ENCODE measurements around the gene NDE1. TPM values are rescaled to one million over a fixed set of nuclear protein-coding genes. Genes with fewer than 3 reads are reported as not detected.

The NDE1 gene
- total and polyA plus RNA-seq, 8 donors: 6.7 to 286 (median 26.5) TPM

DNA sequence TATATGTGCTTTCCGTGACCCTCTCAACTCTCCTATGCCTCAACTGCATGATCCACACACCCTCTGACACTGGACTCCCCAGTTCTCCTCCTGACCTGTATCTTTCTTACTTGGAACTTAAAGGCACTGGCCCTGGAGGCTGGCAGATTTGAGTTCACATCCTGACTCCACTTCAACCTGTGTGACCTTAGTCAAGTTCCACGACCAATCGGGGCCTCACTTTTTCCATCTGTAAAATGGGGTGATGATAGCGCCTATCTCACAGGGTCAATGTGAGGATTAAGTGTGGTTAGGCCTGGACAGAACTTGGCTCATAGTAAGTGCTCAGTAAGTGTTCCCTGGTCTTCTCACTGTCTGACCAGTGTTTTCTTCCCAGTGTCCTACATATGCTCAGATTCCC lies 32.1 kb upstream of the NDE1 start:
- TF ChIP-seq EP300 (IDR thresholded peaks at IDR 0.05): no peak
- Histone ChIP-seq H3K27me3 (no peaks in the 10 kb centered on the region), H3K27ac (no peak overlapping the region), H3K4me1 (no peaks in the 10 kb centered on the region), H3K36me3 (peaks cover 51 to 100% (median 99%) of the 10 kb centered on the region in 4 donors), H3K4me3 (no peak overlapping the region), H3K9me3 (no peaks in the 10 kb centered on the region)
- 92 to 99% (median 96%) methylated on average over 4 of the region's 4 CpGs for WGBS, 5 donors
- no peak for DNase-seq
- intact Hi-C loops (cut with DNase I; ENCODE audit: low total_unique reads): no loop called here

DNA sequence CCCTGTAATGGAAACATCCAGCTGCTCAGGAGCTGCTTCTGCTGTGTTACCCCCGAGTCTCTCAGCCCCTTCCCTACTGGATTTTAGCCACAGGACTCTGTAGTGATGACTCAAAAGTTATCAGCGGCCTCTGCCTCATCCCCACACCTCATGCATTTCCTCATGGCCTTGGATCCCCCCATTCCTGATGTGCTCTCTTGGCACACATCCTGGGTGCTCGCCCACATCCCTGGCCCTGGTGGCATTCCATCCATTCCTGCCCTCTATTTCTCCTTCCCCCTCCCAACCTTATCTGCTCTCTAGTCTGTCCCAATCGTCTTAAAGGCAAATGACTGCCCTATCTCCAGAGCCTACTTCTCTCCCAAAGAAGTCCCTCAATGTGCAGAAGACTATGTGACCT lies 31.7 kb upstream of the NDE1 start:
- H3K4me3 ChIP-seq: no peak overlapping the region
- H3K4me1 ChIP-seq: no peaks in the 10 kb centered on the region
- no peaks in the 10 kb centered on the region for H3K27me3 ChIP-seq
- H3K36me3 ChIP-seq: peaks cover 51 to 100% (median 98%) of the 10 kb centered on the region in 4 donors
- DNase-seq: no peak
- H3K9me3 ChIP-seq: no peaks in the 10 kb centered on the region
- intact Hi-C loops (cut with DNase I; ENCODE audit: low total_unique reads): no loop called here
- no peak overlapping the region for H3K27ac ChIP-seq
- TF ChIP-seq POLR2A (IDR thresholded peaks at IDR 0.05): no peak
- TF ChIP-seq POLR2AphosphoS5 (IDR thresholded peaks at IDR 0.05): no peak
- TF ChIP-seq EP300 (IDR thresholded peaks at IDR 0.05): no peak
- TF ChIP-seq, protein P1, sequence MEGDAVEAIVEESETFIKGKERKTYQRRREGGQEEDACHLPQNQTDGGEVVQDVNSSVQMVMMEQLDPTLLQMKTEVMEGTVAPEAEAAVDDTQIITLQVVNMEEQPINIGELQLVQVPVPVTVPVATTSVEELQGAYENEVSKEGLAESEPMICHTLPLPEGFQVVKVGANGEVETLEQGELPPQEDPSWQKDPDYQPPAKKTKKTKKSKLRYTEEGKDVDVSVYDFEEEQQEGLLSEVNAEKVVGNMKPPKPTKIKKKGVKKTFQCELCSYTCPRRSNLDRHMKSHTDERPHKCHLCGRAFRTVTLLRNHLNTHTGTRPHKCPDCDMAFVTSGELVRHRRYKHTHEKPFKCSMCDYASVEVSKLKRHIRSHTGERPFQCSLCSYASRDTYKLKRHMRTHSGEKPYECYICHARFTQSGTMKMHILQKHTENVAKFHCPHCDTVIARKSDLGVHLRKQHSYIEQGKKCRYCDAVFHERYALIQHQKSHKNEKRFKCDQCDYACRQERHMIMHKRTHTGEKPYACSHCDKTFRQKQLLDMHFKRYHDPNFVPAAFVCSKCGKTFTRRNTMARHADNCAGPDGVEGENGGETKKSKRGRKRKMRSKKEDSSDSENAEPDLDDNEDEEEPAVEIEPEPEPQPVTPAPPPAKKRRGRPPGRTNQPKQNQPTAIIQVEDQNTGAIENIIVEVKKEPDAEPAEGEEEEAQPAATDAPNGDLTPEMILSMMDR (IDR thresholded peaks at IDR 0.05): no peak
- WGBS, 5 donors: 87 to 91% (median 88%) methylated on average over 4 of the region's 4 CpGs

GRCh38 chr16:15620611-15621195 lies 29.3 kb upstream of the NDE1 start:
- WGBS, 5 donors: 68 to 81% (median 73%) methylated on average over 6 of the region's 6 CpGs
- H3K36me3 ChIP-seq: peaks cover 56 to 100% (median 99%) of the 10 kb centered on the region in 4 donors
- H3K4me3 ChIP-seq: no peak overlapping the region
- TF ChIP-seq POLR2AphosphoS5 (IDR thresholded peaks at IDR 0.05) (no peak), EP300 (IDR thresholded peaks at IDR 0.05) (no peak), POLR2A (IDR thresholded peaks at IDR 0.05) (no peak)
- TF ChIP-seq, protein P1 (IDR thresholded peaks at IDR 0.05): no peak
- H3K27me3 ChIP-seq: no peaks in the 10 kb centered on the region
- DNase-seq: no peak
- no peaks in the 10 kb centered on the region for H3K9me3 ChIP-seq
- no peaks in the 10 kb centered on the region for H3K4me1 ChIP-seq
- intact Hi-C loops (cut with DNase I; ENCODE audit: low total_unique reads): no loop called here
- no peak overlapping the region for H3K27ac ChIP-seq

GRCh38 chr16:15621456-15621855 lies 28.6 kb upstream of the NDE1 start:
- WGBS, 5 donors: 82 to 88% (median 87%) methylated on average over 4 of the region's 4 CpGs
- Histone ChIP-seq H3K36me3 (peaks cover 49 to 98% (median 97%) of the 10 kb centered on the region in 4 donors), H3K27ac (no peak overlapping the region), H3K4me1 (peaks cover 0 to 3% (median 0%) of the 10 kb centered on the region in 4 donors), H3K4me3 (no peak overlapping the region), H3K9me3 (no peaks in the 10 kb centered on the region), H3K27me3 (no peaks in the 10 kb centered on the region)
- DNase-seq: no peak
- intact Hi-C loops (cut with DNase I; ENCODE audit: low total_unique reads): no loop called here
- TF ChIP-seq, protein P1 (IDR thresholded peaks at IDR 0.05): no peak
- no peak for TF ChIP-seq POLR2A (IDR thresholded peaks at IDR 0.05)
- no peak for TF ChIP-seq POLR2AphosphoS5 (IDR thresholded peaks at IDR 0.05)
- TF ChIP-seq EP300 (IDR thresholded peaks at IDR 0.05): no peak

DNA sequence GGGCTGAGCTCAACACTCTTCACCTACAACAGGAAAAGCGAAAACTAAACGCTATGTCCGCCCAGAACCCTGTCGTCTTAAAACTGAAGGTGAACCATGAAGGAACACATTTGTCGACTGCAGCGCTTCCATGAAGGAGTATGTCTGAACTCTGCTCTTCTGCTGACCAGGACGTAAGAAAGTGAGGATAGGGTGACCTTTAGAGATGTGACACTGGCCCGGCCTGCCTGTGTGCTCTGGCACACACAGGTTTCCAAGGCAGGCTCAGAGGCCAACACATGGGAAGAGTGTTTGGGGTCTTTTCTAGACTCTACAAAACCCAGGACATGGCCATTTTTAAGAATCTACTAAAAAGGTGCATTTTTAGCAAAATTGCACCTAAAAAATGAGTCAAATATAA lies 28.2 kb upstream of the NDE1 start:
- peaks cover 44 to 97% (median 93%) of the 10 kb centered on the region in 4 donors for H3K36me3 ChIP-seq

More for the DNA sequence above, 28.2 kb upstream of the NDE1 start:
- WGBS, 5 donors: 86 to 90% (median 89%) methylated on average over 8 of the region's 8 CpGs
- H3K4me1 ChIP-seq: peaks cover 0 to 5% (median 0%) of the 10 kb centered on the region in 4 donors
- H3K4me3 ChIP-seq: no peak overlapping the region
- intact Hi-C loops (cut with DNase I; ENCODE audit: low total_unique reads): no loop called here
- TF ChIP-seq, protein P1 (IDR thresholded peaks at IDR 0.05): no peak
- TF ChIP-seq POLR2A (IDR thresholded peaks at IDR 0.05) (no peak), POLR2AphosphoS5 (IDR thresholded peaks at IDR 0.05) (no peak), EP300 (IDR thresholded peaks at IDR 0.05) (no peak)
- H3K27ac ChIP-seq: no peak overlapping the region
- no peak for DNase-seq
- no peaks in the 10 kb centered on the region for H3K27me3 ChIP-seq
- H3K9me3 ChIP-seq: no peaks in the 10 kb centered on the region

Data from stomach (tissue), 9 donors.